GM21515 (cell line): ENCODE results near the gene DSG1.
"Not testable (repeated sequence)": the region's sequence is repeated elsewhere in the genome, so short reads cannot be mapped to it uniquely, and the experiment has no call there.

Experiments used
- ATAC-seq: cut with Tn5 transposase; IDR thresholded peaks from one replicate; pipeline ENCODE4 v1.9.1; 2021; ENCODE audit not compliant: unreplicated experiment

DSG1 gene

GRCh38 chr18:31343454-31343853 lies 25.5 kb downstream of the DSG1 start:
- no peak for ATAC-seq

GRCh38 chr18:31353336-31353735 lies 35.4 kb downstream of the DSG1 start:
- not testable (repeated sequence) for ATAC-seq

GRCh38 chr18:31354990-31355389 lies 37.0 kb downstream of the DSG1 start:
- no peak for ATAC-seq

- ATAC-seq = no peak
Measured at GRCh38 chr18:31356025-31356424, 38.1 kb downstream of the DSG1 start.

GRCh38 chr18:31364190-31364589 lies 46.2 kb downstream of the DSG1 start:
- no peak for ATAC-seq

GRCh38 chr18:31369478-31369877 lies 51.5 kb downstream of the DSG1 start:
- ATAC-seq = no peak

GRCh38 chr18:31371989-31372388 lies 54.0 kb downstream of the DSG1 start:
- ATAC-seq = no peak

- no peak for ATAC-seq
Measured at GRCh38 chr18:31373641-31374040, 55.7 kb downstream of the DSG1 start.

- no peak for ATAC-seq
Measured at GRCh38 chr18:31376477-31376876, 58.5 kb downstream of the DSG1 start, which contains the start of gene DSG4. TSS of gene DSG4 (plus strand) at chr18:31376777. CDS start at chr18:31376912, 135 bp downstream.

GRCh38 chr18:31380912-31381311 lies 63.0 kb downstream of the DSG1 start:
- ATAC-seq = no peak

- no peak for ATAC-seq
Measured at GRCh38 chr18:31382107-31382506, 64.1 kb downstream of the DSG1 start.

GRCh38 chr18:31386741-31387140 lies 68.8 kb downstream of the DSG1 start:
- ATAC-seq = no peak

GRCh38 chr18:31393286-31393685 lies 75.3 kb downstream of the DSG1 start:
- no peak for ATAC-seq

- ATAC-seq = no peak
Measured at GRCh38 chr18:31396796-31397612, 79.0 kb downstream of the DSG1 start.

GRCh38 chr18:31398191-31398590 lies 80.2 kb downstream of the DSG1 start:
- no peak for ATAC-seq

GRCh38 chr18:31399306-31400032 lies 81.5 kb downstream of the DSG1 start:
- no peak for ATAC-seq

GRCh38 chr18:31401156-31402025 lies 83.4 kb downstream of the DSG1 start:
- no peak for ATAC-seq

- no peak for ATAC-seq
Measured at GRCh38 chr18:31402026-31402373, 84.0 kb downstream of the DSG1 start.

GRCh38 chr18:31403409-31403808 lies 85.4 kb downstream of the DSG1 start:
- no peak for ATAC-seq
